Motor neuron (in vitro differentiated cells): ENCODE data around the gene RRP15. TPM values are rescaled to one million over a fixed set of nuclear protein-coding genes. Genes with fewer than 3 reads are reported as not detected.

Experiments used
- total RNA-seq, 8 experiments: library from RNA; unstranded; fragments of 300-600 nt; gene quantifications; 2 replicates each; pipeline versions ENCODE4 v1.2.3 to v1.2.4, GENCODE V29; 2022

The RRP15 gene
- total RNA-seq, 8 experiments from 2014 or later: 10.8 to 17.6 (median 14.5) TPM

Other genes with a start within 250 kb of the RRP15 start
- gene TGFB2, start 60.0 kb downstream of the RRP15 start, total RNA-seq: 100 to 1,000 TPM in 1 of 8 experiments, 10 to 100 TPM in 4, 1 to 10 TPM in 1, under 1 TPM in 2; 0.10 to 118 (median 16.1) TPM